HCT116 (cell line): ENCODE results near the gene CCZ1. TPM values are rescaled to one million over a fixed set of nuclear protein-coding genes. Genes with fewer than 3 reads are reported as not detected.
A peak's percentile ranks its signal among the peaks of the same experiment; 100 is the strongest.
"Not testable (repeated sequence)": the region's sequence is repeated elsewhere in the genome, so short reads cannot be mapped to it uniquely, and the experiment has no call there.

ENCODE experiments used
- ATAC-seq: fragments of 200-7000 bp; cut with Tn5 transposase; 2 replicates; pipeline ENCODE4 v1.9.1; 2020; ENCODE audit warnings: mild to moderate bottlenecking, moderate library complexity
- BruUV-seq: library from RNA; stranded (reverse); fragments of 400-500 nt; replicated peaks from 2 replicates; lab custom pipeline; 2021; lab: Mats Ljungman, UMichigan
- CTCF ChIA-PET: fragments of 300-600 bp; sonication (Branson Sonifier 250); formaldehyde crosslinking; loops from one replicate; lab custom pipeline; 2021; ENCODE audit warnings: antibody characterized with exemption; lab: Charles Lee
- POLR2A ChIA-PET: fragments of 300-600, 350-600 bp; sonication (Branson Sonifier 250); formaldehyde crosslinking; loops from one replicate; lab custom pipeline; 2021; ENCODE audit warnings: antibody characterized with exemption; lab: Charles Lee
- RAD21 ChIA-PET, 2 experiments: fragments of 300-600 bp; sonication (Branson Sonifier 250); formaldehyde crosslinking; loops; one replicate each; lab custom pipeline; 2023; ENCODE audit warnings: low total read pairs in 2 of 2; ENCODE audit not compliant: uncharacterized antibody in 2 of 2, unreplicated experiment in 2 of 2, low non-redundant PET in 1 of 2; lab: Charles Lee
- DNase-seq: peaks from one replicate; pipeline ENCODE4 v3.0.0-alpha.2; 2010; ENCODE audit warnings: low read depth, low spot score
- H2AFZ ChIP-seq: fragments of 200-600 bp; shearing (Covaris generic), sonication (generic); 2 replicates; pipeline ENCODE4 v1.6.1; 2017; ENCODE audit warnings: low read depth, mixed run types, mixed read lengths, antibody characterized with exemption, low read length; ENCODE audit not compliant: poor library complexity, severe bottlenecking
- H3K27ac ChIP-seq: 2 replicates; pipeline ENCODE4 v1.5.1; 2012; ENCODE audit warnings: low read depth, low read length
- H3K27me3 ChIP-seq: fragments of 200-600 bp; sonication (generic); 2 replicates; pipeline ENCODE4 v1.6.1; 2016; ENCODE audit warnings: mixed run types, low read length, mixed read lengths; ENCODE audit not compliant: insufficient read depth
- H3K36me3 ChIP-seq, 2 experiments: fragments of 200-500 bp in 1 of 2; fragments of 200-600 bp in 1 of 2; sonication (Bioruptor generic) in 1 of 2; sonication (generic) in 1 of 2; 2 replicates each; pipeline versions ENCODE4 v1.5.1 to v1.6.1; 2014 to 2016; ENCODE audit warnings: low read length in 2 of 2, inconsistent platforms in 1 of 2, mixed read lengths in 1 of 2, mixed run types in 1 of 2; ENCODE audit not compliant: insufficient read depth in 2 of 2, control insufficient read depth in 1 of 2
- H3K4me1 ChIP-seq, 2 experiments: fragments of 200-600 bp in 1 of 2; sonication (generic) in 1 of 2; 2 replicates each; pipeline versions ENCODE4 v1.5.1 to v1.6.1; 2012 to 2017; ENCODE audit warnings: low read length in 2 of 2, inconsistent platforms in 1 of 2, mild to moderate bottlenecking in 1 of 2, mixed read lengths in 1 of 2, mixed run types in 1 of 2, moderate library complexity in 1 of 2; ENCODE audit not compliant: insufficient read depth in 2 of 2, control insufficient read depth in 1 of 2
- H3K4me2 ChIP-seq: fragments of 200-600 bp; sonication (generic); 2 replicates; pipeline ENCODE4 v1.6.1; 2017; ENCODE audit warnings: mixed run types, low read length, mixed read lengths
- H3K4me3 ChIP-seq, 2 experiments: fragments of 200-600 bp in 1 of 2; sonication (generic) in 1 of 2; replicated peaks in 1 of 2; 2 replicates each; pipeline ENCODE4 v1.5.1; 2011 to 2016; ENCODE audit warnings: low read length in 2 of 2, control low read depth in 1 of 2, low read depth in 1 of 2, mild to moderate bottlenecking in 1 of 2, mixed read lengths in 1 of 2, mixed run types in 1 of 2
- H3K79me2 ChIP-seq: fragments of 200-600 bp; sonication (generic); 2 replicates; pipeline ENCODE4 v1.6.1; 2017; ENCODE audit warnings: mild to moderate bottlenecking, mixed run types, low read length, moderate library complexity, mixed read lengths; ENCODE audit not compliant: insufficient read depth
- H3K9ac ChIP-seq: fragments of 200-600 bp; sonication (generic); 2 replicates; pipeline ENCODE4 v1.6.1; 2016; ENCODE audit warnings: low read length, mixed read lengths
- H3K9me2 ChIP-seq: fragments of 200-600 bp; sonication (generic), shearing (Covaris generic); 2 replicates; pipeline ENCODE4 v1.6.1; 2017; ENCODE audit warnings: mixed run types, mild to moderate bottlenecking, moderate library complexity; ENCODE audit not compliant: insufficient read depth
- H3K9me3 ChIP-seq, 2 experiments: fragments of 200-500 bp in 1 of 2; fragments of 200-600 bp in 1 of 2; sonication (Bioruptor generic) in 1 of 2; sonication (generic) in 1 of 2; 2 replicates each; pipeline ENCODE4 v1.6.1; 2014 to 2017; ENCODE audit warnings: low read length in 2 of 2, mixed read lengths in 2 of 2, inconsistent platforms in 1 of 2, low read depth in 1 of 2, mild to moderate bottlenecking in 1 of 2, mixed run types in 1 of 2, moderate library complexity in 1 of 2; ENCODE audit not compliant: control insufficient read depth in 1 of 2, insufficient read depth in 1 of 2
- H4K20me1 ChIP-seq: fragments of 200-600 bp; sonication (generic), shearing (Covaris generic); 2 replicates; pipeline ENCODE4 v1.6.1; 2017; ENCODE audit warnings: mixed run types, mild to moderate bottlenecking, moderate library complexity; ENCODE audit not compliant: insufficient read depth
- CBX3 ChIP-seq: IDR thresholded peaks from 2 replicates; pipeline ENCODE4 v1.6.1; 2012; ENCODE audit warnings: low read depth
- POLR2A ChIP-seq: IDR thresholded peaks from 2 replicates; pipeline ENCODE4 v1.7.0; 2011; ENCODE audit warnings: borderline replicate concordance; ENCODE audit not compliant: insufficient read depth, insufficient read length; ENCODE audit errors: extremely low read depth
- SRF ChIP-seq: IDR thresholded peaks from 2 replicates; pipeline ENCODE4 v1.6.1; 2012; ENCODE audit warnings: low read depth
- YY1 ChIP-seq: IDR thresholded peaks from 2 replicates; pipeline ENCODE4 v1.6.1; 2011; ENCODE audit warnings: low read length, low read depth, moderate library complexity, mild to moderate bottlenecking; ENCODE audit not compliant: insufficient replicate concordance; ENCODE audit errors: extremely low read depth
- ZFX ChIP-seq: fragments of 450-650 bp; IDR thresholded peaks from 2 replicates; pipeline ENCODE4 v1.6.1; 2017
- intact Hi-C: fragments of 100-400 bp; cut with micrococcal nuclease; formaldehyde crosslinking; loops from 2 replicates; pipeline ENCODE4 v1.10.0; 2022
- total RNA-seq: library from RNA; stranded (reverse); gene quantifications from one replicate; pipeline ENCODE4 v1.2.1, GENCODE V29; 2021; ENCODE audit not compliant: unreplicated experiment
- TF ChIP-seq, protein P1 (sequence below): IDR thresholded peaks from 2 replicates; pipeline ENCODE4 v1.6.1; 2011; ENCODE audit warnings: mild to moderate bottlenecking, low read length, moderate library complexity; ENCODE audit not compliant: insufficient replicate concordance; ENCODE audit errors: extremely low read depth

Gene CCZ1
- total RNA-seq, 1 experiment from 2014 or later, result 115 TPM

DNA sequence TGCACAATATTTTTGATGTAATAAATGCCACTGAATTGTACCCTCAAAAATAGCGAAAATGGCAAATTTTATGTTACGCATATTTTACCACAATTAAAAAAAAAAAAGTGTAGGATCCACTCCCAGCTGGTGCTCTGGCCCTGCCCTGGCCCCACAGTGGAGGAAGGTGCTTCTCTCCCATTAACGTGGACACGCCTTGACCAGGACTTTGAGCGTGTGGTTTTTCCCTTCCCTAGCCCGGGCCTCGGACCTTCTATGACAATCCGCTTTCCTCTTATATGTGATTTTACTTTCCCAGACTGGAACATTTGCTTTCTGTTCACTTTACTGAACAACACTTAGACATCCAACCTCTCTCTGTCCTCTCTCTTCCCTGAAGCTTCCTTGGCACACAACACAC is 47.6 kb upstream of the CCZ1 start:
- no peak overlapping the region for H3K4me2 ChIP-seq
- ChIA-PET POLR2A (no interaction called here), CTCF (no interaction called here), RAD21 (no interaction called here)
- BruUV-seq, result no TSS peak
- H2AFZ ChIP-seq, result no peak overlapping the region
- H3K79me2 ChIP-seq, result no peaks in the 10 kb centered on the region
- no peak overlapping the region for H3K9ac ChIP-seq
- H3K27ac ChIP-seq, result no peak overlapping the region
- DNase-seq (no peak), ATAC-seq (no peak)
- intact Hi-C loops, result loop anchor here (10.0 kb wide), 1 partner anchor 474 kb away; no protein-coding TSS in a partner anchor
- TF ChIP-seq SRF, result no peak
- no peaks in the 10 kb centered on the region for H3K9me2 ChIP-seq
- H3K9me3 ChIP-seq, result no peaks in the 10 kb centered on the region
- H3K4me3 ChIP-seq, result no peak overlapping the region
- no peaks in the 10 kb centered on the region for H3K36me3 ChIP-seq
- H3K4me1 ChIP-seq, result peaks cover 0 to 5% of the 10 kb centered on the region in 2 experiments; a peak in 1 of 4 replicates
- no peaks in the 10 kb centered on the region for H4K20me1 ChIP-seq
- no peaks in the 10 kb centered on the region for H3K27me3 ChIP-seq

DNA sequence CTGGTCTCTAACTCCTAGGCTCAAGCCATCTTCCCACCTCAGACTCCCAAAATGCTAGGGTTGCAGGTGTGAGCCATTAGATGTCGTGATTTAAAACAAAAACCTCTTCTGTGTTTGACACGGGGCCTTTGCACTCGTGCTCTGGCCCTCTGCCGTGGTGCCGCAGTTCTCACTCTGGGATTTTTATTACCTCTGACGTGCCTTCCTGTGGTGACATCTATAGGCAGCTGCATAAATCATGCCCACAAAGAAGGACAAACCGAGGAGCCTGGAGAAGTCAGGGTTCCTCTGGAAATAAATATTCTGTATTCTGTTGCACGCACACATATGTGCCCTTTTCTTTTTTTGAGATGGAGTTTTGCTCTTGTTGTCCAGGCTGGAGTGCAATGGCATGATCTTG is 43.8 kb upstream of the CCZ1 start:
- ATAC-seq (no peak), DNase-seq (no peak)
- Histone ChIP-seq H3K9ac (no peak overlapping the region), H3K4me2 (no peak overlapping the region), H3K9me2 (no peaks in the 10 kb centered on the region), H3K4me3 (no peak overlapping the region), H3K79me2 (no peaks in the 10 kb centered on the region), H3K36me3 (no peaks in the 10 kb centered on the region), H3K9me3 (no peaks in the 10 kb centered on the region), H3K27me3 (no peaks in the 10 kb centered on the region), H3K4me1 (peaks cover 0 to 15% of the 10 kb centered on the region in 2 experiments; a peak in 3 of 4 replicates), H3K27ac (no peak overlapping the region), H4K20me1 (no peaks in the 10 kb centered on the region), H2AFZ (no peak overlapping the region)
- RAD21 ChIA-PET, result no interaction called here
- POLR2A ChIA-PET, result no interaction called here
- no TSS peak for BruUV-seq
- TF ChIP-seq YY1, result no peak
- TF ChIP-seq ZFX, result no peak
- no peak for TF ChIP-seq POLR2A
- no peak for TF ChIP-seq CBX3
- TF ChIP-seq, protein P1, sequence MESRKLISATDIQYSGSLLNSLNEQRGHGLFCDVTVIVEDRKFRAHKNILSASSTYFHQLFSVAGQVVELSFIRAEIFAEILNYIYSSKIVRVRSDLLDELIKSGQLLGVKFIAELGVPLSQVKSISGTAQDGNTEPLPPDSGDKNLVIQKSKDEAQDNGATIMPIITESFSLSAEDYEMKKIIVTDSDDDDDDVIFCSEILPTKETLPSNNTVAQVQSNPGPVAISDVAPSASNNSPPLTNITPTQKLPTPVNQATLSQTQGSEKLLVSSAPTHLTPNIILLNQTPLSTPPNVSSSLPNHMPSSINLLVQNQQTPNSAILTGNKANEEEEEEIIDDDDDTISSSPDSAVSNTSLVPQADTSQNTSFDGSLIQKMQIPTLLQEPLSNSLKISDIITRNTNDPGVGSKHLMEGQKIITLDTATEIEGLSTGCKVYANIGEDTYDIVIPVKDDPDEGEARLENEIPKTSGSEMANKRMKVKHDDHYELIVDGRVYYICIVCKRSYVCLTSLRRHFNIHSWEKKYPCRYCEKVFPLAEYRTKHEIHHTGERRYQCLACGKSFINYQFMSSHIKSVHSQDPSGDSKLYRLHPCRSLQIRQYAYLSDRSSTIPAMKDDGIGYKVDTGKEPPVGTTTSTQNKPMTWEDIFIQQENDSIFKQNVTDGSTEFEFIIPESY, result no peak
- CTCF ChIA-PET, result no interaction called here
- intact Hi-C loops, result loop anchor here (10.0 kb wide), 1 partner anchor 470 kb away; no protein-coding TSS in a partner anchor

- H3K9me3 ChIP-seq, BruUV-seq, H3K27ac ChIP-seq, H3K9ac ChIP-seq, H2AFZ ChIP-seq, H3K79me2 ChIP-seq, H3K9me2 ChIP-seq, DNase-seq, H3K27me3 ChIP-seq, ATAC-seq, H3K4me3 ChIP-seq, H4K20me1 ChIP-seq, H3K36me3 ChIP-seq: not testable (repeated sequence)
- intact Hi-C loops, result loop anchor here (10.0 kb wide), 1 partner anchor 468 kb away; no protein-coding TSS in a partner anchor
- ChIA-PET CTCF (interaction anchor here (0.6 to 2.0 kb wide), 6 partner anchors 11 to 464 kb away, joined by 3 to 8 read pairs (median 4); no protein-coding TSS in a partner anchor), RAD21 (interaction anchor here in 1 of 2 experiments (0.7 to 1.0 kb wide), 2 partner anchors 493 to 1000 kb away, joined by 4 to 5 read pairs; no protein-coding TSS in a partner anchor), POLR2A (interaction anchor here (0.7 to 1.2 kb wide), 3 partner anchors 22 to 249 kb away, joined by 3 to 5 read pairs (median 4); partner anchors contain the start of genes AIMP2 and PMS2)
- peak overlapping the region; percentile 11; the same call in 1 of the 2 replicates for H3K4me2 ChIP-seq
- peaks cover 0 to 10% of the 10 kb centered on the region in 2 experiments; a peak in 3 of 4 replicates for H3K4me1 ChIP-seq
Measured at GRCh38 chr7:5857041-5857575, 41.4 kb upstream of the CCZ1 start.
